CD4-positive, alpha-beta T cell treated with Interleukin-4 for 4 hours (primary cell): ENCODE results near the gene INCENP.
A peak's percentile ranks its signal among the peaks of the same experiment; 100 is the strongest.
"Not testable (repeated sequence)": the region's sequence is repeated elsewhere in the genome, so short reads cannot be mapped to it uniquely, and the experiment has no call there.

Experiments used
- DNase-seq: peaks from one replicate; pipeline ENCODE4 v3.0.0-alpha.2; 2020

Gene INCENP

GRCh38 chr11:62123669-62124185 lies at the start of gene INCENP:
Gene INCENP (plus strand): TSS chr11:62124011. CDS start chr11:62128162, 4,151 bp downstream.
- DNase-seq: peak; percentile 97

- no peak for DNase-seq
Measured at GRCh38 chr11:62075438-62075837, 48.4 kb upstream of the INCENP start.

- no peak for DNase-seq
Measured at GRCh38 chr11:62077132-62077531, 46.7 kb upstream of the INCENP start.

GRCh38 chr11:62081378-62082291 lies 42.2 kb upstream of the INCENP start:
- DNase-seq: peak; percentile 75

GRCh38 chr11:62082292-62082657 lies 41.5 kb upstream of the INCENP start:
- no peak for DNase-seq

- not testable (repeated sequence) for DNase-seq
Measured at GRCh38 chr11:62084801-62085200, 39.0 kb upstream of the INCENP start.

- no peak for DNase-seq
Measured at GRCh38 chr11:62087694-62088093, 36.1 kb upstream of the INCENP start.

- no peak for DNase-seq
Measured at GRCh38 chr11:62088331-62088933, 35.4 kb upstream of the INCENP start.

GRCh38 chr11:62103141-62103540 lies 20.7 kb upstream of the INCENP start:
- no peak for DNase-seq

- DNase-seq: no peak
Measured at GRCh38 chr11:62103986-62104385, 19.8 kb upstream of the INCENP start.

GRCh38 chr11:62104816-62105653 lies 18.8 kb upstream of the INCENP start:
- DNase-seq: peak; percentile 65

GRCh38 chr11:62105667-62106191 lies 18.1 kb upstream of the INCENP start:
- no peak for DNase-seq

GRCh38 chr11:62108017-62108750 lies 15.6 kb upstream of the INCENP start:
- peak; percentile 71 for DNase-seq

- DNase-seq: no peak
Measured at GRCh38 chr11:62108971-62109404, 14.8 kb upstream of the INCENP start.

GRCh38 chr11:62115085-62115694 lies 8.6 kb upstream of the INCENP start:
- no peak for DNase-seq

- DNase-seq: no peak
Measured at GRCh38 chr11:62116451-62116850, 7.4 kb upstream of the INCENP start.

- no peak for DNase-seq
Measured at GRCh38 chr11:62119569-62119968, 4.2 kb upstream of the INCENP start.

- no peak for DNase-seq
Measured at GRCh38 chr11:62120001-62120400, 3.8 kb upstream of the INCENP start.

GRCh38 chr11:62120431-62120830 lies 3.4 kb upstream of the INCENP start:
- no peak for DNase-seq

- no peak for DNase-seq
Measured at GRCh38 chr11:62122076-62122475, 1.7 kb upstream of the INCENP start.
